Parathyroid adenoma (tissue), 2 donors: ENCODE data around the gene BCLAF1.

Experiments
- H2AFZ ChIP-seq: fragments of 300-600 bp; sonication (generic); one replicate; pipeline ENCODE4 v1.7.0; 2017; ENCODE audit warnings: antibody characterized with exemption, mild to moderate bottlenecking
- H3K27ac ChIP-seq: fragments of 300-600 bp; sonication (generic); one replicate; pipeline ENCODE4 v1.7.0; 2017
- H3K27me3 ChIP-seq: fragments of 300-600 bp; sonication (generic); one replicate; pipeline ENCODE4 v1.7.0; 2017; ENCODE audit warnings: low read length; ENCODE audit not compliant: control insufficient read depth, insufficient read depth
- H3K36me3 ChIP-seq: fragments of 300-600 bp; sonication (generic); one replicate; pipeline ENCODE4 v1.7.0; 2017; ENCODE audit warnings: low read length; ENCODE audit not compliant: control insufficient read depth, insufficient read depth
- H3K4me1 ChIP-seq: fragments of 300-600 bp; sonication (generic); one replicate; pipeline ENCODE4 v1.7.0; 2017; ENCODE audit warnings: control low read depth
- H3K4me2 ChIP-seq: fragments of 300-600 bp; sonication (generic); one replicate; pipeline ENCODE4 v1.7.0; 2017; ENCODE audit warnings: low read length
- H3K4me3 ChIP-seq: fragments of 300-600 bp; sonication (generic); one replicate; pipeline ENCODE4 v1.7.0; 2017; ENCODE audit warnings: low read depth, low read length
- H3K79me2 ChIP-seq: fragments of 300-600 bp; sonication (generic); one replicate; pipeline ENCODE4 v1.7.0; 2017; ENCODE audit warnings: control low read depth
- H3K9ac ChIP-seq: fragments of 300-600 bp; sonication (generic); one replicate; pipeline ENCODE4 v1.7.0; 2017; ENCODE audit warnings: mild to moderate bottlenecking
- H3K9me3 ChIP-seq: fragments of 300-600 bp; sonication (generic); one replicate; pipeline ENCODE4 v1.7.0; 2017; ENCODE audit warnings: low read length; ENCODE audit not compliant: control insufficient read depth
- TF ChIP-seq, protein P1 (sequence below): fragments of 300-600 bp; sonication (generic); IDR thresholded peaks from one replicate; pipeline ENCODE4 v1.7.0; 2017; ENCODE audit warnings: antibody characterized with exemption, mild to moderate bottlenecking
- donor health status: primary hyperparathyroidism.

Gene BCLAF1

GRCh38 chr6:136335736-136336363 lies 46.2 kb upstream of the BCLAF1 start:
- Histone ChIP-seq H3K4me2 (no peak overlapping the region), H3K9me3 (no peaks in the 10 kb centered on the region), H3K36me3 (no peaks in the 10 kb centered on the region), H2AFZ (no peak overlapping the region), H3K27me3 (no peaks in the 10 kb centered on the region), H3K4me1 (no peaks in the 10 kb centered on the region), H3K27ac (no peak overlapping the region), H3K4me3 (no peak overlapping the region), H3K79me2 (no peaks in the 10 kb centered on the region), H3K9ac (no peak overlapping the region)
- TF ChIP-seq, protein P1, sequence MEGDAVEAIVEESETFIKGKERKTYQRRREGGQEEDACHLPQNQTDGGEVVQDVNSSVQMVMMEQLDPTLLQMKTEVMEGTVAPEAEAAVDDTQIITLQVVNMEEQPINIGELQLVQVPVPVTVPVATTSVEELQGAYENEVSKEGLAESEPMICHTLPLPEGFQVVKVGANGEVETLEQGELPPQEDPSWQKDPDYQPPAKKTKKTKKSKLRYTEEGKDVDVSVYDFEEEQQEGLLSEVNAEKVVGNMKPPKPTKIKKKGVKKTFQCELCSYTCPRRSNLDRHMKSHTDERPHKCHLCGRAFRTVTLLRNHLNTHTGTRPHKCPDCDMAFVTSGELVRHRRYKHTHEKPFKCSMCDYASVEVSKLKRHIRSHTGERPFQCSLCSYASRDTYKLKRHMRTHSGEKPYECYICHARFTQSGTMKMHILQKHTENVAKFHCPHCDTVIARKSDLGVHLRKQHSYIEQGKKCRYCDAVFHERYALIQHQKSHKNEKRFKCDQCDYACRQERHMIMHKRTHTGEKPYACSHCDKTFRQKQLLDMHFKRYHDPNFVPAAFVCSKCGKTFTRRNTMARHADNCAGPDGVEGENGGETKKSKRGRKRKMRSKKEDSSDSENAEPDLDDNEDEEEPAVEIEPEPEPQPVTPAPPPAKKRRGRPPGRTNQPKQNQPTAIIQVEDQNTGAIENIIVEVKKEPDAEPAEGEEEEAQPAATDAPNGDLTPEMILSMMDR: no peak

- Histone ChIP-seq H3K27me3 (no peaks in the 10 kb centered on the region), H3K27ac (no peak overlapping the region), H3K4me1 (no peaks in the 10 kb centered on the region), H3K9ac (no peak overlapping the region), H3K4me2 (no peak overlapping the region), H3K4me3 (no peak overlapping the region), H3K9me3 (no peaks in the 10 kb centered on the region), H3K79me2 (no peaks in the 10 kb centered on the region), H2AFZ (no peak overlapping the region), H3K36me3 (no peaks in the 10 kb centered on the region)
- TF ChIP-seq, protein P1: no peak
Observed at GRCh38 chr6:136334853-136335252, 45.2 kb upstream of the BCLAF1 start.

DNA sequence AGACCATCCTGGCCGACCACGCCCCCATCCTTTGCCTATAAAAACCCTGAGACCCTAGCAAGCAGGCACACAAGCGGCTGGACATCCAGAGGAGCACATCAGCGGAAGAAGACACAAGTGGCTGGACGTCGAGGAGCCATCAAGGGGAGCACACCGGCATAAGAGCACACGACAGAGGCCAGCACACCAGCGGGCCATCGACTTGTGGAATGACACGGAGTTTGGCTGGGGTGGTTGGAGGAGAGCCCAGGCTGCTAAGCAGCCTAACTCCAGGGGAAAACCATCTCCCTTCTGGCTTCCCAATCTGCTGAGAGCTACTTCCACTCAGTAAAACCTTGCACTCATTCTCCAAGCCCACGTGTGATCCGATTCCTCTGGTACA lies 44.8 kb upstream of the BCLAF1 start:
- Histone ChIP-seq H3K27me3 (no peaks in the 10 kb centered on the region), H3K9ac (no peak overlapping the region), H3K79me2 (no peaks in the 10 kb centered on the region), H3K36me3 (no peaks in the 10 kb centered on the region), H3K4me3 (no peak overlapping the region), H3K4me2 (no peak overlapping the region), H3K27ac (no peak overlapping the region), H3K4me1 (no peaks in the 10 kb centered on the region), H3K9me3 (no peaks in the 10 kb centered on the region), H2AFZ (no peak overlapping the region)
- TF ChIP-seq, protein P1: no peak

DNA sequence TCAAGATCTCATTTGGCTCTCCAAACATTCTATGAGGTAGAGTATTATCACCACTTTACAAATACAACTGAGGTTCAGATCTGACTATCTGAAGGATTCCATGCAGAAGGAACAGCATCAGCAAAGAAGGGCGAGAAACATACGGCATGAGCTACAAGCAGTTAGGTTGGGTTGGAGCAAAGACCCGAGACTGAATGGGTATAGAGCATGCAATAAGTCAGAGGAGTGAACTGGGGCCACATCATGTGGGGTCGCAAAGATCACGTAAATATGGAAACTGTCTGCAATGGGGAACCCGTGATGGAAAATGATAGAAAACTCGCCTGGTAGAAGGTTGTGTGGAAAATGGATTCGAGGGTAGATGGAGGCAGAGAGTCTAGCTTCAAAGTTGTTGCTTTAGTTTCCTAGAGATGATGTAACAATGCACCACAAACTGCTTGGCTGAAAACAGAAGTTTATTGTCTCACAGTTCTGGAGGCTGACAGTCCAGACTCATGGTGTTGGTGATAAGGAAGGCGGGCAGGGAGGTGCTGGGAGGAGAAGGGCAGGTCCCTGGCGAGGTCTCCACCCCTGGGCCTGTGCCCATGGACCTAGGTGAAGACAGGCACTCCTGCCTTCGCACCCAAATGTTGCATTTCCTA lies 44.3 kb upstream of the BCLAF1 start:
- no peak overlapping the region for H3K9ac ChIP-seq

More for the DNA sequence above, 44.3 kb upstream of the BCLAF1 start:
- no peak overlapping the region for H3K4me2 ChIP-seq
- H3K79me2 ChIP-seq: no peaks in the 10 kb centered on the region
- H3K9me3 ChIP-seq: no peaks in the 10 kb centered on the region
- H2AFZ ChIP-seq: no peak overlapping the region
- no peaks in the 10 kb centered on the region for H3K27me3 ChIP-seq
- no peak overlapping the region for H3K4me3 ChIP-seq
- no peaks in the 10 kb centered on the region for H3K4me1 ChIP-seq
- H3K27ac ChIP-seq: no peak overlapping the region
- TF ChIP-seq, protein P1: no peak
- H3K36me3 ChIP-seq: no peaks in the 10 kb centered on the region
